C4-2B (cell line): Measurements from ENCODE around the gene MMD.

Experiments
- CTCF ChIP-seq: fragments of 450-650 bp; conservative IDR thresholded peaks from 2 replicates; pipeline ENCODE4 v1.5.1; 2017; ENCODE audit warnings: mild to moderate bottlenecking
- ZFX ChIP-seq: fragments of 450-650 bp; IDR thresholded peaks from 2 replicates; pipeline ENCODE4 v1.6.1; 2017

GRCh38 chr17:55416470-55417052 is 5.1 kb downstream of the MMD start:
- TF ChIP-seq CTCF (no peak), ZFX (no peak)
